Measurements from ENCODE around the gene RAMAC.
"Not testable (repeated sequence)": the region's sequence is repeated elsewhere in the genome, so short reads cannot be mapped to it uniquely, and the experiment has no call there.

RAMAC gene

GRCh38 chr15:83016906-83017305, 30.9 kb downstream of the RAMAC start:
- DNase-seq: no peak

DNA sequence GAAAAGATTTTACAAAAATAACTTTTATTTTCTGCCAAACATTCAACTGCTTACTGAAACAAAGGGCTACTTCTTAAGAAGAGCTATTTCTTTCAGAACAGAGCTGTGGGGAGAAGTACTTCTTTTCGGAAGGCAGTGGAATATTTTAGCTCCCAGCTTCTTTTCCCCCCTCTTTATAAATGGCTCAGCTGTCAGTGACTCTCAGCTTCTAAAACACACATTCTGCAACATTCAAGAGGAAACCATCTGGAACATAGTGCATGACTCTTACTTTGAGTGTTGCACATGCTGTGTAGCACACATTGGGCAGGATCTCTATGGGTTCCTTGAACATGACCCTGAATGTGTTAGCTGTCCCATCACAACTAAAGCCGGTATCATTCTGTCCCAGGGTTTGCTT, 32.4 kb downstream of the RAMAC start:
- DNase-seq: no peak

- no peak for DNase-seq
Observed at GRCh38 chr15:83030021-83030420, 44.0 kb downstream of the RAMAC start.

GRCh38 chr15:83031234-83031633, 45.2 kb downstream of the RAMAC start:
- DNase-seq: not testable (repeated sequence)

DNA sequence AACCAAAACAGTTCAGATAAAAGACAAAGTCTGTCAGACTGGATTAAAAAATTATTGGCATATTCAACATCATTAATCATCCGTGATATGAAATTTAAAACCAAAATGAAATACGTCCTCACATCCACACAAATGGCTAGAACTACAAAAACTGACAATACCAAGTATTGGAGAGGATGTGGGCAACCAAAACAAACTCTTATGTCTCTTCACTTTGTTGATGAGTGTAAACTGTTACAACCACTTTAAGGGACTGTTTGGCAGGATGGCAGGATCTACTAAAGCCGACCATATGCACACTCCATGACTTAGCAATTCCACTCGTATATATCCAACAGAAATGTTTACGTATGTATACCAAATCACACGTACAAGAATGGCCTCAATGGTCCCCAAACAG, 50.2 kb downstream of the RAMAC start:
- no peak for DNase-seq

DNA sequence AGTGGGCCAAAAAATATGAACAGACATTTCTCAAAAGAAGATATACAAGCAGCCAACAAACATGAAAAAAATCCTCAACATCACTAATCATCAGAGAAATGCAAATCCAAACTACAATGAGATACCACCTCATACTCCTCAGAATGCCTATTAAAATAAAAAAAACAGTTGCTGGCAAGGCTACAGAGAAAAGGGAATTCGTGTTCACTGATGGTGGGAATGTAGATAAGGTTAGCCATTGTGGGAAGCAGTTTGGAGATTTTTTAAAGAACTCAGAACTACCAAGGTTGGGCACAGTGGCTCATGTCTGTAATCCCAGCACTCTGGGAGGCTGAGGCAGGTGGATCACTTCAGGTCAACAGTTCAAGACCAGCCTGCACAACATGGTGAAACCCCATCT, 53.2 kb downstream of the RAMAC start:
- no peak for DNase-seq
